Body of pancreas (tissue), 4 donors: ENCODE data around the gene USP40.

ENCODE experiments used
- POLR2A ChIP-seq, 3 donors: fragments of 450-650 bp; IDR thresholded peaks; one replicate each; pipeline ENCODE4 v1.6.1; 2016; ENCODE audit warnings: antibody characterized with exemption in 3 of 3, mild to moderate bottlenecking in 2 of 3
- TF ChIP-seq, protein P1 (sequence below), 7 experiments: fragments of 450-650 bp in 4 of 7; fragments of 200-600 bp in 3 of 7; sonication (generic) in 3 of 7; IDR thresholded peaks; one replicate each; pipeline ENCODE4 v1.5.1; 2016 to 2019; ENCODE audit warnings: antibody characterized with exemption in 7 of 7

DNA sequence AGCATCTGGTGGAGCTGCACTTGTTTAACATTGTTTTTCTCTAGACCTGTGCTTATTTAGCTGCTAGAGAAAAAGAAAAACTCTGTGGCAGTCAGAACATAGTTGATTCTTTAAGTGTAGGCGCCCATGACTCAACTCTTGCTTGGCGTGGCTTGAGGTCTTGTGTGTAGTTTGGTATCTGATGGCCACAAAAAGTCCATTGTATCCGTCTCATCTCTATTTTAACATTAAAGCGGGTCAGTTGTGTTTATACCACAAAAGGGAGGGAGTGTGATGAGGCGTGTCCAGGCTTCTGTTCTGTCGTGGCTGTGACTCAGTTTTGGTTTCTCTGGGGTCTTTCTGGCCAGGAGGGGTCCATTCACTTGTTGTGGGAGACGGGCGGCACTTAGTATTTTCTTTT lies 26.6 kb upstream of the USP40 start:
- TF ChIP-seq POLR2A (IDR thresholded peaks at IDR 0.05): no peak
- TF ChIP-seq, protein P1, sequence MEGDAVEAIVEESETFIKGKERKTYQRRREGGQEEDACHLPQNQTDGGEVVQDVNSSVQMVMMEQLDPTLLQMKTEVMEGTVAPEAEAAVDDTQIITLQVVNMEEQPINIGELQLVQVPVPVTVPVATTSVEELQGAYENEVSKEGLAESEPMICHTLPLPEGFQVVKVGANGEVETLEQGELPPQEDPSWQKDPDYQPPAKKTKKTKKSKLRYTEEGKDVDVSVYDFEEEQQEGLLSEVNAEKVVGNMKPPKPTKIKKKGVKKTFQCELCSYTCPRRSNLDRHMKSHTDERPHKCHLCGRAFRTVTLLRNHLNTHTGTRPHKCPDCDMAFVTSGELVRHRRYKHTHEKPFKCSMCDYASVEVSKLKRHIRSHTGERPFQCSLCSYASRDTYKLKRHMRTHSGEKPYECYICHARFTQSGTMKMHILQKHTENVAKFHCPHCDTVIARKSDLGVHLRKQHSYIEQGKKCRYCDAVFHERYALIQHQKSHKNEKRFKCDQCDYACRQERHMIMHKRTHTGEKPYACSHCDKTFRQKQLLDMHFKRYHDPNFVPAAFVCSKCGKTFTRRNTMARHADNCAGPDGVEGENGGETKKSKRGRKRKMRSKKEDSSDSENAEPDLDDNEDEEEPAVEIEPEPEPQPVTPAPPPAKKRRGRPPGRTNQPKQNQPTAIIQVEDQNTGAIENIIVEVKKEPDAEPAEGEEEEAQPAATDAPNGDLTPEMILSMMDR (IDR thresholded peaks at IDR 0.05): no peak
